ENCODE measurements around the gene TMEM30B. TPM values are rescaled to one million over a fixed set of nuclear protein-coding genes. Genes with fewer than 3 reads are reported as not detected.
A peak's percentile ranks its signal among the peaks of the same experiment; 100 is the strongest.

TMEM30B gene
- total RNA-seq, 2 experiments from 2014 or later: 1.4 to 1.6 TPM

GRCh38 chr14:61271552-61271951 is 9.6 kb downstream of the TMEM30B start:
- H3K9me3 Mint-ChIP-seq: no peaks in the 10 kb centered on the region
- H3K4me1 Mint-ChIP-seq: peaks cover 7% of the 10 kb centered on the region
- peaks cover 46% of the 10 kb centered on the region for H3K27me3 Mint-ChIP-seq
- POLR2A ChIA-PET: interaction anchor here (0.7 kb wide), 1 partner anchor 57 kb away, joined by 11 read pairs; no protein-coding TSS in a partner anchor
- H3K4me3 Mint-ChIP-seq: no peak overlapping the region
- ATAC-seq (ENCODE audit: low read depth) (no peak), DNase-seq (no peak)
- no peaks in the 10 kb centered on the region for H3K36me3 Mint-ChIP-seq
- H3K27ac Mint-ChIP-seq: no peak overlapping the region

- no peak for DNase-seq
- H3K36me3 Mint-ChIP-seq: no peaks in the 10 kb centered on the region
- H3K27me3 Mint-ChIP-seq: peaks cover 48% of the 10 kb centered on the region
- no peak overlapping the region for H3K27ac Mint-ChIP-seq
- ATAC-seq (ENCODE audit: low read depth): no peak
- H3K4me3 Mint-ChIP-seq: no peak overlapping the region
- no peaks in the 10 kb centered on the region for H3K9me3 Mint-ChIP-seq
- POLR2A ChIA-PET: interaction anchor here (0.6 kb wide), 1 partner anchor 631 kb away, joined by 3 read pairs; no protein-coding TSS in a partner anchor
- H3K4me1 Mint-ChIP-seq: peaks cover 7% of the 10 kb centered on the region
These were observed 10.4 kb downstream of the TMEM30B start for GRCh38 chr14:61270714-61271113.

GRCh38 chr14:61269321-61270083 is 11.6 kb downstream of the TMEM30B start:
- peaks cover 52% of the 10 kb centered on the region for H3K27me3 Mint-ChIP-seq
- H3K36me3 Mint-ChIP-seq: no peaks in the 10 kb centered on the region
- ATAC-seq (ENCODE audit: low read depth): peak; percentile 84
- no peaks in the 10 kb centered on the region for H3K9me3 Mint-ChIP-seq
- DNase-seq: peak; percentile 72
- POLR2A ChIA-PET: no interaction called here
- no peak overlapping the region for H3K27ac Mint-ChIP-seq
- H3K4me1 Mint-ChIP-seq: peaks cover 7% of the 10 kb centered on the region
- H3K4me3 Mint-ChIP-seq: peak overlapping the region; percentile 70

- Mint-ChIP-seq H3K27ac (no peak overlapping the region), H3K9me3 (no peaks in the 10 kb centered on the region), H3K4me3 (no peak overlapping the region), H3K27me3 (peaks cover 50% of the 10 kb centered on the region), H3K36me3 (no peaks in the 10 kb centered on the region), H3K4me1 (peaks cover 7% of the 10 kb centered on the region)
- ATAC-seq (ENCODE audit: low read depth): no peak
- DNase-seq: no peak
- POLR2A ChIA-PET: no interaction called here
These were observed 12.3 kb downstream of the TMEM30B start for GRCh38 chr14:61268812-61269211.

DNA sequence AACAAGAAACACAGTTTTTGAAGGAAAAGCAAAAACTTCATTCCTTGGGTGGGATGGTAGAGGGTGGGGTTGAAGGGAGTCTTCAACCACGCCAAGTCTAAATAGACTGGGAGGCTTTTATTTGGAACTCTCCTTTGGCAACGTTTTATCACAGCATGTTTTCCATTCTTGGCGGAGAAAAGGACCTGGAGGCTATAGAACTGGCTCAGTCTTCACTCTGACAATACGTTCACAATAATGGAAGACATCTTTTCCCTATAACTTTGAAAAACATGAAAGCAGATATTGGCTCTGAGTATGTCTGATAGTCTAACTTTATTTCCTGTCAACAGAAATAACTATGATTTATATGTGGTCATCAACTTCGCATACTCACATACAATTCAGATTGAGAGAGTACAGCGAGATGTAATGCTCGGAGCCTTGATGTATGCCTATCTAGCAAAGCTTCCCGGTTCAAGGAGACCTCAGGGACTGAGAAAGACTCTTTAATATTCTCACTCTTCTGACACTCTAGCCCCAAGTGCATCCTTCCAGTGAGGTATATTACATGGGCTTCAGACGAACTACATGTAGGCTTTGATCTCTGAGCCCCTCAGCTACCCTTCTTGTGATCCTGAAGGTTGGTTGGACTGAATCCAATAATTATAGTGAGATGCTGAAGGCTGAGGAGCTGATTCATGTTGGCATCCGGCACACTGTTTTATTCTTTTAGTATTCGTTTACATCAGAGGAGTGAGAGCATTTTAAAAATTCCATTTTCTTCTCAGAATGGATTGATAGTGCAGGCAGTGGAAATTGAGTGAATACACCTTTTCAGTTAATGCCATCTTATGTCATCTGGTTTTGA is 14.0 kb downstream of the TMEM30B start:
- Mint-ChIP-seq H3K4me1 (peaks cover 7% of the 10 kb centered on the region), H3K36me3 (no peaks in the 10 kb centered on the region), H3K4me3 (no peak overlapping the region), H3K9me3 (no peaks in the 10 kb centered on the region), H3K27me3 (peaks cover 50% of the 10 kb centered on the region), H3K27ac (no peak overlapping the region)
- DNase-seq: no peak
- no peak for ATAC-seq (ENCODE audit: low read depth)
- POLR2A ChIA-PET: no interaction called here

GRCh38 chr14:61266436-61266835 is 14.7 kb downstream of the TMEM30B start:
- Mint-ChIP-seq H3K36me3 (no peaks in the 10 kb centered on the region), H3K9me3 (no peaks in the 10 kb centered on the region), H3K27me3 (peaks cover 46% of the 10 kb centered on the region), H3K4me3 (no peak overlapping the region), H3K27ac (no peak overlapping the region), H3K4me1 (peaks cover 7% of the 10 kb centered on the region)
- DNase-seq: no peak
- no peak for ATAC-seq (ENCODE audit: low read depth)
- POLR2A ChIA-PET: no interaction called here

GRCh38 chr14:61264651-61265050 is 16.5 kb downstream of the TMEM30B start:
- H3K27me3 Mint-ChIP-seq: peaks cover 52% of the 10 kb centered on the region
- H3K9me3 Mint-ChIP-seq: no peaks in the 10 kb centered on the region
- POLR2A ChIA-PET: no interaction called here
- H3K4me3 Mint-ChIP-seq: no peak overlapping the region
- peaks cover 2% of the 10 kb centered on the region for H3K4me1 Mint-ChIP-seq
- H3K36me3 Mint-ChIP-seq: no peaks in the 10 kb centered on the region
- DNase-seq (no peak), ATAC-seq (ENCODE audit: low read depth) (no peak)
- H3K27ac Mint-ChIP-seq: no peak overlapping the region

- Mint-ChIP-seq H3K4me1 (no peaks in the 10 kb centered on the region), H3K9me3 (no peaks in the 10 kb centered on the region), H3K27ac (no peak overlapping the region), H3K36me3 (no peaks in the 10 kb centered on the region), H3K4me3 (no peak overlapping the region), H3K27me3 (peaks cover 53% of the 10 kb centered on the region)
- no peak for DNase-seq
- POLR2A ChIA-PET: no interaction called here
- no peak for ATAC-seq (ENCODE audit: low read depth)
These were observed 17.0 kb downstream of the TMEM30B start for GRCh38 chr14:61264010-61264571.

DNA sequence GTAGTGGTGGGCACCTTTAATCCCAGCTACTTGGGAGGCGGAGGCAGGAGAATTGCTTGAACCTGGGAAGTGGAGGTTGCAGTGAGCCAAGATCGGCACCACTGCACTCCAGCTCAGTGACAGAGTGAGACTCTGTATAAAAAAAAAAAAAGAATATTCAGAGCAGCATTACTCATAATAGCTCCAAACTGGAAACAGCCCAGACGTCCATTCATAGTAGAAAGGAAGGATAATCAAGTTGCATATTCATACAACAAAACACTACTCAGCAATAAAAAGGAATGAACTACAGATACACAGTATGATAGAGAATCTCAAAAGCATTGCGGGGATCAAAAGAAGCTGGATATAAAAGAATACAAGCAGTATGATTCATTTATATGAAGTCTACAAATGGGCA is 19.1 kb downstream of the TMEM30B start:
- Mint-ChIP-seq H3K4me3 (no peak overlapping the region), H3K27ac (no peak overlapping the region), H3K36me3 (no peaks in the 10 kb centered on the region), H3K9me3 (no peaks in the 10 kb centered on the region), H3K4me1 (no peaks in the 10 kb centered on the region), H3K27me3 (peaks cover 55% of the 10 kb centered on the region)
- DNase-seq (no peak), ATAC-seq (ENCODE audit: low read depth) (no peak)
- POLR2A ChIA-PET: no interaction called here

DNA sequence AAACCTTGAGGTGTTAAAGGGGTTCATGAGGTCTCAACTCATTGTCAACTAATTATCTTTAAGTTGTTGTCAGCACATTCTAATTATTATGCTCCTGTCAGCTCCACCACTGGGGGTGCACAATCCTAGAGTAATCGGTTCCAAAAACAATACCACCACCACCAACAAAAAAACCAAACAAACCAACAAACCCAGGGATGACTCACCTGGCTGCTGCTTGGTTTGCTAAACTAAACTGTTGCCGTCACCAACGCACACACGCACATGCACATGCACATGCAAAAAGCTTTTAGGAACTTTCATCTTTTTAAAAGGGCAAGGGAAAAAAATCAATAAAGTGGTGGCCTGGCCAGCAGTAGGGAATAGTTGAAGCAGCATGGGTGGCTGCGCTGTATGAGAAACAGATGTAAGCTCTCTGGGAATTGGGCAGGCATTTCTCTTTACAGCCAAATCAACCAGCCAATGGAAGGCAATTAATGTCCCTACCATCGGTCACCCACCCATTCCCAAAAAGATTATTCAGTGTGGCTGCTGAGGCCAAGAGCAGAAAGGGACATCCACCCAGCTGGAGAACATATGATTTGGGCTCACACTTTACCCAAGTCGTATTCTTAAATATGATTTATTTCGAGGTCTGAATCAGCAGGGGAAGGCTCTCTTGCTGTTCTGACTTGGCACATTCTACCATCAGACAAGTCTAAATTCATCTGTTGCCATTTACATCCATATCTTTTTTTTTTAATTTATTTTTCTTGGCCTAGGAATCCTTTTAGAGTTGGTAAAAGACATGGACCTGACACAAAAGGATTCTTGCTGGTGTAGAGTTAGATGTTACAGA is 20.0 kb downstream of the TMEM30B start:
- H3K4me3 Mint-ChIP-seq: no peak overlapping the region
- no peaks in the 10 kb centered on the region for H3K36me3 Mint-ChIP-seq
- ATAC-seq (ENCODE audit: low read depth): no peak
- DNase-seq: no peak
- H3K27me3 Mint-ChIP-seq: peaks cover 58% of the 10 kb centered on the region
- H3K27ac Mint-ChIP-seq: no peak overlapping the region
- no peaks in the 10 kb centered on the region for H3K9me3 Mint-ChIP-seq
- POLR2A ChIA-PET: no interaction called here
- H3K4me1 Mint-ChIP-seq: no peaks in the 10 kb centered on the region

GRCh38 chr14:61258985-61259384 is 22.2 kb downstream of the TMEM30B start:
- POLR2A ChIA-PET: no interaction called here
- no peak for DNase-seq
- Mint-ChIP-seq H3K36me3 (no peaks in the 10 kb centered on the region), H3K9me3 (no peaks in the 10 kb centered on the region), H3K4me3 (no peak overlapping the region), H3K27me3 (peaks cover 57% of the 10 kb centered on the region), H3K4me1 (no peaks in the 10 kb centered on the region), H3K27ac (no peak overlapping the region)
- ATAC-seq (ENCODE audit: low read depth): no peak

- POLR2A ChIA-PET: no interaction called here
- Mint-ChIP-seq H3K4me1 (peaks cover 3% of the 10 kb centered on the region), H3K27me3 (peaks cover 57% of the 10 kb centered on the region)
These were observed 23.6 kb downstream of the TMEM30B start for GRCh38 chr14:61257469-61258057.

More at GRCh38 chr14:61257469-61258057, 23.6 kb downstream of the TMEM30B start:
- ATAC-seq (ENCODE audit: low read depth): no peak
- no peaks in the 10 kb centered on the region for H3K9me3 Mint-ChIP-seq
- no peak overlapping the region for H3K4me3 Mint-ChIP-seq
- H3K36me3 Mint-ChIP-seq: no peaks in the 10 kb centered on the region
- DNase-seq: no peak
- no peak overlapping the region for H3K27ac Mint-ChIP-seq
